NCI-H345 (cell line): ENCODE results near the gene NCBP3.
"Not testable (repeated sequence)": the region's sequence is repeated elsewhere in the genome, so short reads cannot be mapped to it uniquely, and the experiment has no call there.

Experiments
- DNase-seq: peaks from one replicate; lab custom pipeline; 2025; lab: John Stamatoyannopoulos, UW

NCBP3 gene

DNA sequence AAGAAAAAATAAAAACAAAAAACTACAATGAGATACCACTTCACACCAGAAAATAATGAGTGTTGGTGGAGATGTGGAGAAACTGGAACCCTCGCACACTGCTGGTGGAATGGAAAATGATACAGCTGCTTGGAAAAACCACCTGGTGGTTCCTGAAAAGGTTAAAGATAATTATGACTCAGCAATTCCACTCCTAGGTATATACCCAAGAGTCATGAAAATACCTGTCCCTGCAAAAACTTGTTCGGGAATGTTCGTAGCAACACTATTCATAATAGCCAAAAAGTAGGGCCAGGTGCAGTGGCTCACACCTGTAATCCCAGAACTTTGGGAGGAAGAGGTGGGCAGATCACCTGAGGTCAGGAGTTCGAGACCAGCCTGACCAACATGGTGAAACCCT is 36.9 kb downstream of the NCBP3 start:
- DNase-seq, result no peak

DNA sequence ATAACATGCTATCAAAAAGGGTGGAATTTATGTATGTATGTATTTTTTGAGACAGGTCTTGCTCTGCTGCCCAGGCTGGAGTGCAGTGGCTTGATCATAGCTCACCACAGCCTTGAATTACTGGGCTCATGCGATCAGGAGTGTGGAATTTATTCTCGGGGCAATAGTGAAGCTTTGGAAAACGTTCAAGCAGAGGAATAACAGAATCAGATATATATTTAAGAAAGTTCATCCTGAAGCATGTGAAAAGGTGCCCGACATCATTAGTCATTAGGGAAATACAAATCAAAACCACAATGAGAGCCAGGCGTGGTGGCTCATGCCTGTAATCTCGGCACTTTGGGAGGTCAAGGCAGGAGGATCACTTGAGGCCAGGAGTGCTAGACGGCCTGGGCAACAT is 37.3 kb downstream of the NCBP3 start:
- no peak for DNase-seq

DNA sequence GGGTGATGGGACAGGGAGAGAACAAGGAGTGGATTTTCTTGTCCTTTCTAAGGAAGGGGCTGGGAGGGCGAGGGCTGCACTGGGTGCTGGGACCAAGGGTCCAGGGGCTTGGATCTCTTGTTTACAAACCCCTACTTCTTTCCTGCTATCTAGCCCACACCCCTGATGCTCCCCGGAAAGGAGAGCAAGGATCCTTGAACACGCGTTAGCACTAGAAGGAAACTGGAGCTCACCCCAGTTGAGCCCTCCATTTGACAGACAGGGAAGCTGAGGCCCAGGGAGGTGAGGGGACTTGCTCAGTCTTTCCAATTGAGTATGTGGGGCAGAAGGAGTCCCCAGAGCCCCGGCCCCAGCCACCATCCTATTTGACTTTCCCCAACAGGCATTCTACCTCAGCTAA is 40.5 kb downstream of the NCBP3 start:
- DNase-seq, result no peak

DNA sequence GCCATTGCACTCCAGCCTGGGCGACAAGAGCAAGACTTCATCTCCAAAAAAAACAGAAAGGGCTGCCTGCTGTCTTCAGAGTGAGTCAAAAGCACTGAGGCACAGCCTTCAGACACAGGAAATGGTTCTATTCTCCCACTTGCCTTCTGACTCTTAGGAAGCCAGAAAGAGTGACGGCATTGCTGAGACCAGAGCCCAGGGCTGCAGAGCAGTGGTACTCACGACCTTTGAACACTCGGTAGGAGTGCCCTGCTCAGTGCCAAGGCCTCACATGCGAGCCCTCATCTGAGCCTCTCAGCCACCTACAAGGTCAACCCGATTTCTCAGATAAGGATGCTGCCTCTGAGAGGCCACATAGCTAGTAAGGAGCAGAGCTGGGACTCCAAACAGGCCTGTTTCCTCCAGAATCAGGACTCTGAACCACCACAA is 41.5 kb downstream of the NCBP3 start:
- DNase-seq, result no peak

DNA sequence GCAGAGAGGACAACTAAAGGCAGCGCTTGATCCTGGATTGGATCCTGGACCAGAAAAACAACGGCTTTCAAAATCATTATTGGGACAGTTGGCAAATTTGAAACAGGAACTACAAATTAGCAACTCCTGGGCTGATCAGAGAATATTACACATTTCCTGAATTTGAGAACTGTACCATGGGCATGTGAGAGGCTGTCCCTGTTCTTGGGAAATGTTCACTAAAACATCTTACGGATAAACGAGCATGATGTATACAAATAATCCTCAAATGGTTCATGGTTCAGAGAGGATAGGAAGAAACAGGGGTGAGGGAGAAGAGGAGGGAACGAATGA is 42.8 kb downstream of the NCBP3 start:
- no peak for DNase-seq

DNA sequence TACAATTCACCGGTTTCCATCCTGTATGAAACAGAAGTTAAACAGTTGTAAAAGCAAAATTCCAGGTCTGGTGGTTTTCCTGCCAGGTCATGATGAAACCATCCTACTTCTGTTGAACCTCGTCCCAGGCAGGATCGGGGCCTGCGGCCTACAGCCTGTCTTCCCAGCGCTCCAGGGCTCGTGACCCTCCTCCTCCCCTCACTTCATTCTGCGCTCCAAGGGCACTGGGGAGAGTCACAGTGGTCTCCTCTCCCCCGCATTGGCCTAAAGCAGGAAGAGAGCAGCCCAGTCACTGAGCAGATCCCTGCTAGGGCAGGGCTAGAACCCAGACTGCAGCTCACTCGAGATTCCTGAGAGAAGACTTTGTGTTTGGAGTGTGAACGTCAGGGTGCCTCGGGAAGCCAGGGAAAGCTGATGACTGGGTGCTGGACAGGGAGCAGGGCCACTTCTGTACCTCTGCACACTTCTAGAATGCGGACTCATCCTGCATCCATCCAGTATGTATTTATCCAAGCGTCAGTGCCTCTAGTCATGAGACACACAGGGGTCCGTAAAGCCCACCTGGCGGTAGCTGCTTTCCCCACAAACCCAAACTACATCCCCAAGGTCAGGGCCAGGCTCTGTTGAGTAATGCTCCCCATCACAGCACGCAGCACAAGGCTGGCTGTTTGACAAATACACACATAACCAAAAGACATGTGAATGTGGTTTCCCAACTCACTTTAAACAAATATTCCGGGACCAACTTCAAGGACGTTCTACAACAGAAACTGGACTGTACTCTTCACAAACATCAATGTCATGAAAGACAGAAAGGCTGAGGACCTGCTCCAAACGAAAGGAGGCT is 43.4 kb downstream of the NCBP3 start:
- DNase-seq, result no peak

DNA sequence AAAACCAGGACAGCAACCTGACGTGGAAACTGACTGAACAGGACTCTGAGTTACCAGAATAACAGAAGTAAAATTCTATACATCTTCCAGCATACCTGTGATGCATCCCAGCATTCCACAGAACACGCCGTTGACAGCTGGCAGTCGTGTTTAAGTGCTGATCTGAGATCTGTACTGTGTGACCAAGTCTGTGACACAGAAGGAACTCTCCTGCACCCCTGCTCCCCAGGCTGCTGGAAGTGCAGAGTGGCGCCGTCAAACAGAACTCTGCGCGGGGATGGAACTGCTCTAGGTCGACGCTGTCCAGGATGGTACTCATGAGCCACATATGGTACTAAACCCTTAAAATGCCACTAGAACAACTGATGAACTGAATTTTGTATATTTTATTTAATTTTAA is 44.3 kb downstream of the NCBP3 start:
- no peak for DNase-seq

DNA sequence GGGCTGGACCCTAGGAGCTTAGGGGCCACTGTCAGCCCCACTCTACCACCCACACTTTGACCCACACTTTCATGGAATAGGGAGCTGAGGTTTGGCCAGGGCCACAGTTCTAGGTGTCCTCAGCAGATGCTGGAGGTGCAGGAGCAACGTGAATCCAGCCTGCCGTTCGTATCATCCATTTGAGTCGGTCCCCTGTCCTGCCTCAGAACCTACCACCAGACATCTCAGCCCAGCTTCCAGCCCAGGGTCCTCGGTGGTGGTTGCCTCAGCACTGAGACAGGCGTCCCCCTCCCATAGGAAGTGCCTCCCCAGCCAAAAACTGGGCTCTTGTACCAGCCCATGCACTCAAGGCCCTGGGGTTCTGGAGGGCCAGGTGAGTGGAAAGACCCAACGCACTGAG is 44.7 kb downstream of the NCBP3 start:
- DNase-seq, result no peak

DNA sequence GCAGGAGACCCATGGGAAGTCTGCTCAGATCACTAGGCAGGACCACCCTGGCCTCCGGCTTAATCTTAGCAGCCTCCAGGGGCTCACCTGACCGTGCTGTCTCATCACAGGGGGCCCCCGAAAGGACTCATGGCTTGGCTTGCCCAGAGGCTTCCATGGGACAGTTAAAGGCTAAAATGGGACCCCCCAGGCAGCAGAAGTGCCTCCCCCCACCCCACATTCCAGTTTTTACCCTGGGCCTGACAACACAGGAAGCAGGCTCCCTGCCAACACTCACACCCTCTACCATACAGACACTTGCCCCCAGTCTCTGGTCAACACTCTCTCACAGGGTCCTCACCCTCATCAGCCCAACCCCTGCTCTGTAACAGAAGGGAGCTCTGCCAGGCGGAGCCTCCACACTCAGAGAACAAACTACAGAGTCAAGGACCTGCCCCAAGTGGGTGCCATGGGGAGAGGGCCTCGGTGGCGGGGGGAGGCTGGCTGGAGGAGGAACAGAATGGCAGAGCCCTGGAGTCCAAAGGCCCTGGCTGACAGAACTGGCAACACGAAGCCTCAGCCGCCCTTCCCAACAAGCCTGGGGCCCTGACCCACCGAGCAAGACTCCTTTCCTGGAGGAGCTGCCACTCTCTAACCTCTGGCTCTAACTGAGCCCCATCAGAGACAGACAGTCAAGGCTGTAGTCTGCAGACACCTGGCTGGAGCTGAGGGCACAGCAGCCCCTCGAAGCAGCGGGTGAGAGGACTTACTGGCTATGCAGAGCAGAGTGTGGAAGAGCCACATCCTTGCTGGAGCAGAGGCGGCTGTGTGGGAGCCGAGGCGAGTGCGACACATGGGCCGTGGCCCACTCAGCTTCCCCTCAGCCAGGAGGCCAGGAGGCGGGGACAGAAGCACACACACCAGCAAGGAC is 45.4 kb downstream of the NCBP3 start, which contains the start of gene ITGAE:
TSS of gene ITGAE (minus strand) at position 827 of the 910 bp plus-strand sequence. CDS start at position 783, 44 bp downstream.
- no peak for DNase-seq

DNA sequence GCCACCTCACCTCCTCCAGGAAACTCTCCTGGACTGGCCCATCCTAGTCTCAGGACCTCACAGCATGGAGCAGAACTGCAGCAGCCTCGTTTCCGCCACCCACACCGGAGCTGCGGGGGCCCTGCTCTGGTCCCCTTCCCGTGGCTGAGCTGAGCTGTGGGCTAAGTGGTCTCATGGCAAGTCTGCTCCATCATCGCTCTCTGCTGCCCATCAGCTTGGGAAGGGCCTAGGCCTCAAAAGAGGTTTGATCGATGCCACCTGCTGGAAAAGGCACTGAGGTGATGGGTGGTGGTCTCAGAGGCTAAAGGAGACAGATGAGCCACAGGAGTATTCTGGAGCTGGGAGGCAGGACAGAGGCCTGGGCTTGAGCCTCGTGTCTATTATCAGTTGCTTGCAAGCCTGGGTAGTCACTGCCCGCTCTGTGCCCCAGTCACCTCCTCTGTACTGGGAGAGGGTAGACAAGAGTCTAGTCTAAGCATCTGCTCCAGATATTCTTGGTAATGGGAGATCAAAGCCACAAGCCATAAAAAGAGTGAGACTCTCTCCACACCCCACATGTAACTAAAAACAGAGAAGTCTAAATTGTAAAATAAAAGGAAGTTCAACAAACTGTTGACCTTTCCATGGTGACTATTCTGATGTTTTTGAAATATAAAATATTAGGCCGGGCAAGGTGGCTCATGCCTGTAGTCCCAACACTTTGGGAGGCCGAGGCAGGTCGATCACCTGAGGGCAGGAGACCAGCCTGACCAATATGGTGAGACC is 46.7 kb downstream of the NCBP3 start:
- DNase-seq, result no peak

DNA sequence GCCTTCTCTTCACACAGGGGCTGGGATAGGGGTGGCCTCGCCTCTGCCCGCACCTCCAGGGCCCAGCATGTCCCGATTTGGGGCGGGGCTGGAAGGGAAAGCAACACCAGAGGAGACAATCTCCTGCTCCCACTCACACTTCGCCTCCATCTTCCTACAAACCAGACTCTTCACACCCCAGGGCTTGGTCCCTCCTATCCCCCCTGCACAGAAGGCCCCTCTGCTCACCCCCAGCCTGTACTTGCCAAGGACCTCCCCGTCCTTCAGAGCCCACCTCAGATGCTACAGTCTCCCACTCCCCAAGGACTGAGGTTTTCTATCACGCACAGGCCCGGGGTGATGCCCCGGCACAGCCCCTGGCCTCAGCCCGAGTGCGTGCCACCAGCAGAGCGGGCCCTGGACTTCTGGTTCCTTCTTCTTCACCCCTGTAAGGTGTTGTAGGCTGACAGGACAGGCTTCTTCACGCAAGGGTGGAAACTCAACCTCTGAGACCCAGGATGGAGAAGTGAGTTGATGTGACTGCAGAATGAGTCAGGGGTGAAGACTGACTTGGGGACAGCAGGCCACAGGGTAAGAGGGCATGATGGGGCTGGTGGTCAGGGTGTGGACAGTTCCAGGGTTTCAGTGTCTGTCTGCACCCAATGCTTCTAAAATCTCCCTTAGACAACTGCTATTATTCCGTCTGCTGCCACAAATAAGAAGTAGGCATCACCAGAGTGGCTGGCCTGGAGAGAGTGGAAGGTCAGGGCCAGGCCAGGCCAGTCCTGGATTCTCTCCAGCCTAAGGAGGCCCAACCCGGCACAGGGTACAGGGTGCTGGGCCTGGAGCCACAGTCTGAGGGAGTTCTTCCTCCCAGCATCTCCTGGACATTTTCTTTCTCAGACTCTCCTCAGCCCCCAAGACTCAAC is 47.5 kb downstream of the NCBP3 start:
- DNase-seq, result no peak

DNA sequence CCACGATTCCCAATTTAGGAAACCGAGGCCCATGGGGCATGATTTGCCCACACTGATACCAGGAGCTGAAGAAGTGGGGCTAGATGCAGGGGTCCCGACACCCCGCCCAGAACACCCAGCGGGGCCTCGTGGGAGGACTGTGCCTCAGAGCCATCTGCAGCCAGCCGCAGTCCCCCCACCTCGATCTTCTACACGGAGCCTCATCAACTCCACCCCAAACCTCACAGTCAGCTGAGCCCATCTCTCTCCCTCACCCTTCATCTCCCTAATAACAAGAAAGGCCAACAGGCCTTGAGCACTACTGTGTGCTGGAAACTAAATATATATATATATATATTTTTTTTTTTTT is 49.2 kb downstream of the NCBP3 start:
- DNase-seq, result no peak

DNA sequence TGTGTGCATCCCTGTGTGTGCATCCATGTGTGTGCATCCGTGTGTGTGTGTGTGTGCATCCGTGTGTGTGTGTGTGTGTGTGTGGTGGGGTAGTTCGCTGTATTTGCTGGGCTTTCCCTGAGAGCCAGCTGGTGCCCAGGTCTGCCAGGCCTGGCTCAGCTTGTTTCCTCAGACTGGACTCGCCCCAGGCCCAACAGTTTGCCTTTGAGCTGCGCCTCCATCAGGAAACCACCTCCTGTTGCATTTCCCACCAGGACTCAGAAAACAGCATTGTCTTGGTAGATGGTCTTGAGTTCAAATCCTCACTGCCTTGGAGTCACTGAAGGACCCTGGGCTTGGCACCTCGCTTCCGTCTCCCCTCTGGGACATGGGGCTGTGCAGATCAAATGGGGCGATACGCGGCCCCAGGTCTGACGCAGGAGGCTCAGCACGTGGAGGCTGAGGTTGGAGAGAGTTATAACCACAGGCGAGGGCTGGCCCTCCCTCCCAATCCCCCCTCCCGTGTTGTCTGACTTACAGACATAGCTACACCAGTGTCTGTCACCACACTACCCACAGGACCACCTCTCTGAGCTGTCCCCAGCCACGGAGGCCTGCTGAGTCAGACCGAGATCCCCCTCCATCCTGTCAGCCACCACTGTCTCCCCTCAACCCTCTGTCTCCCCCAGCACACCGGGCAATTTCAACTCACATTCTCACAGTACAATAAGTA is 49.8 kb downstream of the NCBP3 start:
- no peak for DNase-seq

DNA sequence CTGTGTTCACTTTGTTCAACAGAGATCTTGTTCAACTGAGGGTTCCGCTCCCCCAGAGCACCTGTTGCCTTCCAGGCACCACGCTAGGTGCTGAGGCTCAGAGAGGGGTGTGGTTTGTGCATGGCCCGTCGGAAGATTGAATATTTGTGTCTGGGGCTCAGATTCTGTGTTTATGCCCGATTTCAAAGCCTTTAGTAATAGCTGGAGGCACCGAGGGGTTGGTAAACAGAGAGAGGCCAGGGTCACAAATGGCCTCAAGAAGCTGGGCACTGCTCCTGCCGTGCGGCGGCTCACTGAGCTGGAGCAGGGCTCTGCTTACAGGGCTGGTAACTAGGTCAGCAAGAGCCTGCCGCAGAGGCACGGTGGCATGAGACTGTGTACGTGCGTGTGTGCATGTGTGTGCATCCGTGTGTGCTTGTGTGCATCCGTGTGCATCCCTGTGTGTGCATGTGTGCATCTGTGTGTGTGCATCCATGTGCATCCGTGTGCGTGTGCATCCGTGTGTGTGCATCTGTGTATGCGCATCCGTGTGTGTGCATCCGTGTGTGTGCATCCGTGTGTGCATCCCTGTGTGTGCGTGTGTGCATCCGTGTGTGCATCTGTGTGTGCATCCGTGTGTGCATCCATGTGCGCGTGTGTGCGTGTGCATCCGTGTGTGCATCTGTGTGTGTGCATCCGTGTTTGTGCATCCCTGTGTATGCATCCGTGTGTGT is 50.5 kb downstream of the NCBP3 start:
- DNase-seq, result no peak

DNA sequence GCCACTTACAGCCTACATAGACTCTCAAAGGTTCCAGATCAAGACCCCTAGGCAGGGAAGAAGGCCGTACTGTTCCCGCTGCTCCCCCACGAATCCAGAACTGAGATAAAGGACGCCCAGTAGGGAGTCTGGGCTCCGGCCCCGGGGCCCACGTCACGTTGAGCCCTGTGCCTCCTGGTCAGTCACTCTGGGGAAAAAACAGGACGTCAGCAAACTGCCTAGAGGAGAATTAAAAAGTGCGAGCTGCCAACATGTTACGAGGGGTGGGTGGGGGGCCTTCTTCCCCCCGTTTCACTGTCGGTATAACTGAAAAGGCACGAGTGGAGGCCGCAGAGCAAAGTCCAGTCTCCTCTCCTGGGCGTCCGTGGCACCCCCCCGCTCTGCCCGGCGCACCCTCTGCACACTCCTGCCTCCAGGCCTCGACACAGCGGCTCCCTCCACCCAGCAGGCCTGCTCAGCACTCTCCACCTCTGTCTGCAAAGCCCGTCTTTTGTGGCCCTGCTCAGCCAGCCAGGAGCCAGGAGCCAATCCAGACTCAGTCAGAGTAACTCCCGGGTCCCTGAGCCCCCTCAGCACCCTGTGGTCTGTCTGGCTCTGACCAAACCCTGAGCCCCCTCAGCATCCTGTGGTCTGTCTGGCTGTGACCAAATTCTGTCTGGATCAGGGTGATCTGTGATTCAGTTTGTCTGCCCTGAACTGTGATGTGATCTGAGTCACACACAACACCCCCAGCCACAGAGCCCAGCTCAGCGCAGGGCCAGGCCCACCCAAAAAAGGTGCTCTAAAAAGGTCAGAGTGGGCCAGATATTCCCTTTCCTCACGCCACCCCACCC is 51.3 kb downstream of the NCBP3 start:
- DNase-seq, result no peak

DNA sequence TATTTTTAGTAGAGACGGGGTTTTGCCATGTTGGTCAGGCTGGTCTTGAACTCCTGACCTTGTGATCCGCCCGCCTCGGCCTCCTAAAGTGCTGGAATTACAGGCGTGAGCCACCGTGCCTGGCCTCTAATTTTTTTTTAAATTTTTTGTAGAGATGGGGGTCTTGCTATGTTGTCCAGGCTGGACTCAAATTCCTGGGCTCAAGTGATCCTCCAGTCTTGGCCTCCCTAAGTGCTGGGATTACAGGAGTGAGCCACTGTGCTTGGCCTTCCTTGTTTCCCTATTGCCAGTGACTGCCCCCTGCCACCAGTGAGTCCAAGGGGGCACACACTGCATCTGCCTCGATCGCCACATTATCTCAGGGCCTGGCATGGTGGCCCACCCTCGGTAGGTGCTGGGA is 51.9 kb downstream of the NCBP3 start:
- not testable (repeated sequence) for DNase-seq

DNA sequence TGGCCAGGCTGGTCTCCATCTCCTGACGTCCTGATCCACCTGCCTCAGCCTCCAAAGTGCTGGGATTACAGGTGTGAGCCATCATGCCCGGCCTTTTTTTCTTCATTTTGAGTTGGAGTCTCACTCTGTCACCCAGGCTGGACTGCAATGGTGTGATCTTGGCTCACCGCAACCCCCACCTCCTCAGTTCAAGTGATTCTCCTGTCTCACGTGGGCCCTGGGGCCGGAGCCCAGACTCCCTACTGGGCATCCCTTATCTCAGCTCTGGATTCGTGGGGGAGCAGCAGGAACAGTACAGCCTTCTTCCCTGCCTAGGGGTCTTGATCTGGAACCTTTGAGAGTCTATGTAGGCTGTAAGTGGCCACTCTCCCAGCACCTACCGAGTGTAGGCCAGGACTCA is 52.8 kb downstream of the NCBP3 start:
- DNase-seq, result not testable (repeated sequence)

DNA sequence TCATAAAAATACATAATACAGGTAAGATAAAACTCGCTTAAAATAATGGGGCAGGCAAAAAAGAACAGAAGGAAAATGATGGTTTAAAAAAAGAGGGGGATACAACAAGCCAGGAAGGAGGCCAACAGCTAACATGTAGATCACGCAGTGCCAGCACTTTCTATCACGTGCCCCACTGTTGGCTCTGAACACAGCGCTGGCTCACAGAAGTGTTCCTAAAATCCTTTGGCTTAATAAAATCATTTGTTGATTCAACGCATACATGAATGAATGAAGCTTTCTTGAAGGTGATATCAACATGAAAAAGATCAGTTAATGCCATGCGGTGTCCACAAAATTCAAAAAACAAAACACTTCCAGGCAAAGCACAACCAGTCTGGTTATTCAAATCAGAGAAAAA is 53.6 kb downstream of the NCBP3 start:
- DNase-seq, result no peak

DNA sequence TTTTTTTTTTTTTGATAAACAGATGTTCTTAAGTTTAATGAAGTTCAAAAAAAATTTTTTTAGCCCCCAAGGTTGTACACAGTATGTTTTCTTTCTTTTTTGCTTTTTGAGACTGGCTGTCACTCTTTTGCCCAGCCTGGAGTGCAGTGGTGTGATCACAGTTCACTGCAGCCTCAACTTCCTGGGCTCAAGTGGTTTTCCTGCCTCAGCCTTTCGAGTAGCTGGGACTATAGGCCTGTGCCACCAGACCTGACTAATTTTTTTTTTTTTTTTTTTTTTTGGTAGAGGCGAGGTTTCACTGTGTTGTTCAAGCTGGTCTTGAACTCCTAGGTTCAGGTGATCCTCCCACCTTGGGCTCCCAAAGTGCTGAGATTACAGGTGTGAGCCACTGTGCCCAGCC is 57.8 kb downstream of the NCBP3 start:
- no peak for DNase-seq
